Brain pericyte (primary cell): ENCODE results near the gene UNC5A.
"Not testable (repeated sequence)": the region's sequence is repeated elsewhere in the genome, so short reads cannot be mapped to it uniquely, and the experiment has no call there.

ENCODE experiments used
- DNase-seq: peaks from one replicate; pipeline ENCODE4 v3.0.0-alpha.2; 2012; ENCODE audit warnings: low read depth, low spot score

UNC5A gene

DNA sequence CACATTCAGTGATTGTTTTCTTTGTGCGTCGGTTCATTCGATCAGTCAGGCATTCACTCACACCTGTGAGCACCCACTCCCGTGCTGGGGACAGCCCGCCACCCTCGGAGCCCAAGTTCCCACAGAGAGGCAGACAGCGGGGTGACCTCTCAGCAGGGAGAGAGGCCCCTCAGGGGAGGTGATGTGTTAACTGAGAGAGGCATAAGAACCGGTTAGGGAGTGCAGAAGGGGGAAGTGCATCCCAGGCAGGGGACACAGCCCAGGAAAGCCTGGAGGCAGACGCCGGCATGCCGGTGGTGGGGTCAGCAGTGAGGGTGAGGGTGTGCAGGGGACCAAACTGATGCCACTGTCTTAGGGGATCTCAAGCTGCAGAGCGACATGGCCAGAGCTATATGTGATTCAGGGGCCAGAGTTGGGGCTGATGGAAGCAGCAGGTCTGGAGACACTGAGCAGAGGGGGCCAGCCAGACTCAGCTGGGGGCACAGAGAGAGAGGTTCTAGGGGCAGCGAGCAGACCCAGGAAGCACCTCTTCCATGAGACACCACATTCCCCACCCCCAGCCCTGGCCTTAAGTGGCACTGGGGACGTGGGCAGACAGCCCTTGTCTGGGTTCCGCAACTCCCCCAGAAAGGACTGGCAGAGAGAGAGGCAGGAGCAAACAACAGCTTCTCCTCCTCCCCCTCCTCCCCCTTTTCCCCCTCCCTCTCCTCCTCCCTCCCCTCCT lies 52.8 kb downstream of the UNC5A start:
- no peak for DNase-seq

DNA sequence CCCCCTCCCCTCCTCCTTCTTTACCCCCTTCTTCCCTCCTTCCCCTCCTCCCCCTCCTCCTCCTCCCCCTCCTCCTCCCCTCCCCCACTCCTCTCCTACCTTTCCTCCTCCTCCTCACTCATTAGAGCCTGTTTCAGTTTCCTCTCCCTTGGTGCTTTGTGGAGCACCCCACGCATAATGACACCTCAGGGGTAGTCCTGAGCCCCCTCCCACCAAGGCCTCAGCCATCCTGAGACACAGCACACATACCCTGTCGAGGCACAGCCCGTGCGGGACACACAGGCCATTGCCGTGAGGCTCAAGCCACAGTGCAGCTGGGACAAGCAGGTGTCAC lies 53.4 kb downstream of the UNC5A start:
- no peak for DNase-seq

DNA sequence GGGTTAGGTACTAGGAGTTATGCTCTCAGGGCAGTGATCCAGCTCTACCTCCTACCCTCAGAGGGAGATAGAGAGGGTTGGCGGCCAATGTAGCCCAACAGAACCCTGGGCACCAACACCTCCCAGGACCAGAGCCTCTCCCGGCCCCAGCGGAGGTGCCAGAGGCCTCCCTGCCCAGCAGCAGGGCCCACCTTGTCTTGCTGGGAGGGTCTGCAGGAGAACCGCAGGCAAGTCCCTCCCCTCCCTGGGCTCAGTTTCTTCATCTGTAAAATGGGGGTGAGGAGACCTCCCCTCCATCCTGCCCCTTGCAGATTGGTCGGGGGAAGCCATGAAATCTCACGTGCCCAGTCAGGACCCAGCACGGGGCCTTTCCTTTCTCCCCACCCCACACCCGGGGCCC lies 54.4 kb downstream of the UNC5A start:
- no peak for DNase-seq

DNA sequence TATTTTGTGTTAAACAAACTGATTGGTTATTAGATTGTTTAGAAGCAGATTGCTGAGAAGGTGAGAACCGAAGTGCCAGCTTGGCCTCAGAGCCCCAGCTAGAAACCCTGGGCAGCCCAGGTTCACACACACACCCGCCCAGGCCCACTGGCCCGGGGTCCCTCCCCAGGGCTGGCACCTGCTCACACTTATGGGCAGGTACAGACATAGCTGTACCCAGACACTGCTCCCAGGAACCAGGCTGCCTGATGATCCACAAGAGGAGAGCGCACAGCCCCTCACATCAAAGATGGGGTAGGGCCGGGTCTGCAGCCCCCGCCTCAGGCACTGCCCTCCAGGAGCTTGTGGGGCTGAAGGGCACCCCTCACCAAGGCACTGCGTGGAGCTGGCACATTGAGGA lies 55.6 kb downstream of the UNC5A start:
- no peak for DNase-seq

DNA sequence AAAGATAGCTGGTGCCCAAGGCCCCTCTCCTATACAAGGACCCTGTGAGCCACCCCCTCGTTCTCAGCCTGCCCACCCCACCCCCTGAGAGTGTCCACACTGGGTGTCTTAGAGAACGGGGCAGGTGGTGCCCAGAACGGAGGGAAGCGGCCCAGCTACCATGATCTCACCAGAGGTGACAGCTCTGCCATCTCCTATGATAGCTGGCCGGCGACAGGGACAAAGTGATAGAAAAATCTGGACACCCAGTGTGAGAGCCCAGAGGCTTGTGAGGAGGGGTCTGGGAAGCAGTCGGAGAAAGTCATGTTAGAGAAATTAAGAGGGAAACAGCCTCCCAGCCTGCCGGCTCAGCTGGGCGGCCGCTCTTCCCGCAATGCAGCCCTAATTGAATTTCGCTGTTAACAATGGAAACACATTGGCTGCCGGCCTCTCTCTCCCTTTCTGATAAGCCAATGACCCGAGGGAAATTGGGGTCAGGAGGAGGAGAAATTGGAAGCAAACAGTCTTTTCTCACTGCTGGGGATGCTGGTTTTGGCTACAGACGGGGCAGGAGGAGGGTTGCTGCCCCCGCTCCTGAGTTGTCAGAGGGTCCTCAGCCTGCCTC lies 56.5 kb downstream of the UNC5A start:
- DNase-seq: no peak

DNA sequence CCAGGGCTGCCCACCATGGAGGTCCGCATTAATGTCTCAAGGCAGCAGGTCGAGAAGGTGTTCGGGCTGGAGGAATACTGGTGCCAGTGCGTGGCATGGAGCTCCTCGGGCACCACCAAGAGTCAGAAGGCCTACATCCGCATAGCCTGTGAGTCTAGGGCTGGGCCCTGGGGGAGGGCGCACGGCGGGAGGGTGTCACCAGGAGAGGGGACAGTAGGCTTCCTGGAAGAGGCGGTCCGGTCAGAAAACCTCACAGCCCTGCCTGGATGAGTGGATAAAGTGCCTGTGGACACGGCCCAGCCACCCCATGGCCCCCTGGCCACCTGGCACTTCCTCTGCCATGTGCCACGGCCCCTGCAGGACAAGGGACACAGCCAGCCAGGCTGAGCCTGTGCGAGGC lies 57.8 kb downstream of the UNC5A start:
- no peak for DNase-seq

DNA sequence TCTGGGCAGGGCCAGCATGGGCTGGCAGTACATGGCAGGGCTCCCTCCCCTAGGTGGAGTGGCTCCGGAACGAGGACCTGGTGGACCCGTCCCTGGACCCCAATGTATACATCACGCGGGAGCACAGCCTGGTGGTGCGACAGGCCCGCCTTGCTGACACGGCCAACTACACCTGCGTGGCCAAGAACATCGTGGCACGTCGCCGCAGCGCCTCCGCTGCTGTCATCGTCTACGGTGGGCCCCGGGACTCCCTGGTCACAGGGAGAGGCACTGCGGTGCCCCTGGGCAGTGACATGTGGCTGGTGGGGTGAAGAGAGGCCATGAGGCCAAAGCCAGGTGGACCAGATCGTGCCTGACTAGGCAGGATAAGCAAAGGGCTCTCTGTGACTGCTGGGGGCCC lies 58.4 kb downstream of the UNC5A start:
- DNase-seq: no peak

DNA sequence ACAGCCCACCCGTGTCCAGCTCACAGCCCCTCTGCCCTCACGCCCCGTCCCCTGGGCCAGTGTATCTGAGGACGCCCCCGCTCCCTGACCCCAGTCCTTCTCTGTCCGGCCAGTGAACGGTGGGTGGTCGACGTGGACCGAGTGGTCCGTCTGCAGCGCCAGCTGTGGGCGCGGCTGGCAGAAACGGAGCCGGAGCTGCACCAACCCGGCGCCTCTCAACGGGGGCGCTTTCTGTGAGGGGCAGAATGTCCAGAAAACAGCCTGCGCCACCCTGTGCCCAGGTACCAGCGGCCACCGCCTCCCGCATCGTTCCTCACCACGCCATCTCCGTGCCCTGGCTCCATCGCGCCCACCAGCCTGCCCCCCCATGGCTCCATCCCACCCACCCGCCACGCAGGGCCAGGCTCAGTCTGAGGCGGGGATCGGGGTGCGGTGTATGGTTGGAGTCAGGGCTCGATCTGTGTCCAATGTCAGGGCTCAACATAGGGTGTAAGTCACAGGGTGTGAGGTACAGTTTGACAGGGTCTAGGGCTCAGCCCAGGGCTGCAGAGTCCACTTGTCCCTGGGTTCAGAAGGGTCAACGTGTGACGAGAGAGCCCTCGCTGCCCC lies 59.2 kb downstream of the UNC5A start:
- DNase-seq: no peak

DNA sequence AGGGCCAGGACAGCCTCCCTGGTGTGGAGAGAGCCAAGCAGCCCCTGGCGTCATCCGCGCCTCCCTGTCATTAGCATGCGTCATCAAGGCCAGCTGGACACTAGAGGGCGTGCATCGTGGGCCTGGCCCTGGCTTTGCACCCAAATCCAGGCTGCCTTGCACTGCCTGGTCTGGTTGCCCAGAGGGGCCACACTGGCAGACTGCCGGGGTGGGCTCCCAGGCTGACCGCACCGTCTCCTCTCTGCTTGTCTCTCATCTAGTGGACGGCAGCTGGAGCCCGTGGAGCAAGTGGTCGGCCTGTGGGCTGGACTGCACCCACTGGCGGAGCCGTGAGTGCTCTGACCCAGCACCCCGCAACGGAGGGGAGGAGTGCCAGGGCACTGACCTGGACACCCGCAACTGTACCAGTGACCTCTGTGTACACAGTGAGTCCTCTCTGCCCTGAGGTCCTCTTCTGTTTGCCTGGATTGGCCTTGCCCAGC lies 59.8 kb downstream of the UNC5A start:
- DNase-seq: no peak

DNA sequence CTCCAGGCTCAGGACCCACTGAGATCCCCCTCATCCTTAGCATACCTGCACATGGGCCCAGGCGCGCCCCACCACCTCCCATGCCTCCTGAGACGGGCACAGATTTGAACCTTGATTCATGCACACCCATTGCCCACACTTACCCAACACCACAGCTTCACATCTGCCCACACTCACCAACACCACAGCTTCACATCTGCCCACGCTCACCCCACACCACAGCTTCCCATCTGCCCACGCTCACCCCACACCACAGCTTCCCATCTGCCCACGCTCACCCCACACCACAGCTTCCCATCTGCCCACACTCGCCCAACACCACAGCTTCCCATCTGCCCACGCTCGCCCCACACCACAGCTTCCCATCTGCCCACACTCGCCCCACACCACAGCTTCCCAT lies 60.3 kb downstream of the UNC5A start:
- not testable (repeated sequence) for DNase-seq

DNA sequence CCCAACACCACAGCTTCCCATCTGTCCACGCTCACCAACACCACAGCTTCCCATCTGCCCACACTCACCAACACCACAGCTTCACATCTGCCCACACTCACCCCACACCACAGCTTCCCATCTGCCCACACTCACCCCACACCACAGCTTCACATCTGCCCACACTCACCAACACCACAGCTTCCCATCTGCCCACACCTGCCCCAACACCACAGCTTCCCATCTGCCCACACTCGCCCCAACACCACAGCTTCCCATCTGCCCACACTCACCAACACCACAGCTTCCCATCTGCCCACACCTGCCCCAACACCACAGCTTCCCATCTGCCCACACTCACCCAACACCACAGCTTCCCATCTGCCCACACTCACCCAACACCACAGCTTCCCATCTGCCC lies 62.2 kb downstream of the UNC5A start:
- not testable (repeated sequence) for DNase-seq

DNA sequence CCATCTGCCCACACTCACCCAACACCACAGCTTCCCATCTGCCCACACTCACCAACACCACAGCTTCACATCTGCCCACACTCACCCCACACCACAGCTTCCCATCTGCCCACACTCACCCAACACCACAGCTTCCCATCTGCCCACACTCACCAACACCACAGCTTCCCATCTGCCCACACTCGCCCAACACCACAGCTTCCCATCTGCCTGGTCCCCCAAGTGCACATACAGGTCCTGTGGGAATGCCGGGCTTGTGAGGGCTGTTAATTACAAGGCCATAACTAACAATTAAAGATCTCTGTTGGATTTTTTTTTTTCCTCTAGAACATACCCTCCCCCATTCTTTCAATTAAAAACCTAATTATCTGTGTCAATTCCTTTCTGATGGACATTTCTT lies 62.7 kb downstream of the UNC5A start:
- DNase-seq: not testable (repeated sequence)

DNA sequence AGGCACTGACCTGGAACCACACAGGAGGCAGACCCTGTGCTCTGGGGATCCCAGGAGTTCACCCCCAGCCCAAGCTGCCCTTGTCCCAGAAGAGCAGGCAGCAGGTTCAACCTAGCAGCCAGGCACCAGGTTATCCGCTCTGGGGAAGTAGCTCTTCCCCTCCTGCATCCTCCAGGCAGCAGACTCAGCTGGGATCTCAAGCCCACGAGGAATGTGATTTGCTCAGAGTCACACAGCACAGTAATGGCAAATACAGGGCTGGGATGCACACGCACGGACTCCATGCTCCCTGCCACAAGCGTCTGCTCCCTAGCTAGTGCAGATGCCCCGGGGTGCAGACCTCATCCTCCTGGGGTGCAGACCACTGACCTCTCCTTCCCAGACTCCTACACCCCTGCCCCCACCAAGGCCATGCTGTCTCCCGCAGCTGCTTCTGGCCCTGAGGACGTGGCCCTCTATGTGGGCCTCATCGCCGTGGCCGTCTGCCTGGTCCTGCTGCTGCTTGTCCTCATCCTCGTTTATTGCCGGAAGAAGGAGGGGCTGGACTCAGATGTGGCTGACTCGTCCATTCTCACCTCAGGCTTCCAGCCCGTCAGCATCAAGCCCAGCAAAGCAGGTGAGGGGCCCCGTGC lies 63.3 kb downstream of the UNC5A start:
- no peak for DNase-seq

DNA sequence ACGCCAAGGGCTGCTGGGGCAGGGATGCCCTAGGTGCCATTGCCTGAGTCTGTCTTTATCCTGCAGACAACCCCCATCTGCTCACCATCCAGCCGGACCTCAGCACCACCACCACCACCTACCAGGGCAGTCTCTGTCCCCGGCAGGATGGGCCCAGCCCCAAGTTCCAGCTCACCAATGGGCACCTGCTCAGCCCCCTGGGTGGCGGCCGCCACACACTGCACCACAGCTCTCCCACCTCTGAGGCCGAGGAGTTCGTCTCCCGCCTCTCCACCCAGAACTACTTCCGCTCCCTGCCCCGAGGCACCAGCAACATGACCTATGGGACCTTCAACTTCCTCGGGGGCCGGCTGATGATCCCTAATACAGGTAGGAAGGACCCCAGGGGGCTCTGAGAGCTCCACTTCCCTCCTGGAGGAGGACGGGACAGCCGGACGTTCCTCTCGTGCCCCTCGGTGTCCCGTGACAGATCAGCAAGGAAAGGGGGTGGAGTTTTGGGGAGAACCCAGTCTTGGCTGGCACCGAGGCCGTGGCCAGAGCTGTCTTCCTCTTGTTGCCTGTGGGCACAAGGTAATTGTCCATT lies 63.9 kb downstream of the UNC5A start:
- DNase-seq: no peak

DNA sequence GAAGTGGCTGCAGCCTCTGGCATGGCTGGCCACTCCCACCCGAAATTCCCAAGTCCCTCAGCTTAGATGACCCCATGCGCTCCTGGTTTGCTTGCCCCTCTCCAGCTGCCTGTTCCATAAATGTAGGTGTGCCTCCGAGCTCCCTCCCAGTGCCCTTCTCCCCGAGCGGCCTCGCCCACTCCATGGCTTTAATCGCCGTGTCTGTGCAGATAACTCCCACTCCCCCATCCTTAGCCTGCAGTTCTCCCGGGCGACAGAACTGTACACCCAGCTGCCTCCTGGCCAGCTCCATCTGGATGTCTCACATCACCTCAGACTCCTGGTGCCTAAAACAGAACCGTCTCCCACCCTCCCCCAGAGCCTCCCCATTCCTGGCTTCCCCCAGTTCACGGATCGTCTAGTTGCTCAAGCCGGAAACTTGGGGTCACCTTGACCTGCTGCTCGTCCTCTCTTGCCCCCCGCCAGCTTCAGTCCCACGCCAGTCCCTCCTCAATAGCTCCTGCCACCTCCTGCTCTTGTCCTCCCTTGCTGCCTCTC lies 64.7 kb downstream of the UNC5A start:
- DNase-seq: no peak

DNA sequence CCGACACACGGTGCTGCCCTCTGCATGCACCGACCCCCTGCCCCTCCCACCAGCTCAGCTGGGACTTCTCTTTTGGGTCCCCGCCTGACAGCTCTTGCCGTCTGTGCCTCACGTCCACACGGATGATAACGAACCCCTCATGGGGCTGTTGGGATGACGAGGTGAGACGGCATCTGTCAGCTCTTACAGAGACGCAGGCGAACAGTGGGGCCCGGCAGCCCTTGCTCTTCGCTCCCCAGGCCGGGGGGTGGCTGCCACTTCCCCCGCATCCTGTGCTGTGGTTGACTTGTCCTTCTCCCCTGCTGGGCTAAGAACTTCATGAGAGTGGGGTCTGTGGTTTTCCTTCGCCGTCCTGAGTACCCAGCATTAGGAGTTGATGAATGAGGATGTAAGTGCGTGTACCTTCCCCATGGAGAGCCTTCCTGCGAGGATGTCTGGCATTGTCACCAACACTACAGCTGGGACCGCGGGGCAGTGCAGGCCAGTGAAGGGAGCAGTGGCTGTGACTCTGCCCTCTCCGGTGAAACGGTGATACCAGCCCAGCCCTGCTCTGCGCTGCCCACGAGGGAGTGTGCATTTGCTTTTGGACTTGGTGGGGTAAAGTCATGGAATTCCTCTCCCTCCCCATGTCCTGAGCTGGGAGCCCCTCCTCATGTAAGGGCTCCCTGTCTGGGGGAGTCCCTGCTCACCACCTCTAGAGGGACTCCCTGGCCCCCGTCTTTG lies 65.6 kb downstream of the UNC5A start:
- DNase-seq: no peak

DNA sequence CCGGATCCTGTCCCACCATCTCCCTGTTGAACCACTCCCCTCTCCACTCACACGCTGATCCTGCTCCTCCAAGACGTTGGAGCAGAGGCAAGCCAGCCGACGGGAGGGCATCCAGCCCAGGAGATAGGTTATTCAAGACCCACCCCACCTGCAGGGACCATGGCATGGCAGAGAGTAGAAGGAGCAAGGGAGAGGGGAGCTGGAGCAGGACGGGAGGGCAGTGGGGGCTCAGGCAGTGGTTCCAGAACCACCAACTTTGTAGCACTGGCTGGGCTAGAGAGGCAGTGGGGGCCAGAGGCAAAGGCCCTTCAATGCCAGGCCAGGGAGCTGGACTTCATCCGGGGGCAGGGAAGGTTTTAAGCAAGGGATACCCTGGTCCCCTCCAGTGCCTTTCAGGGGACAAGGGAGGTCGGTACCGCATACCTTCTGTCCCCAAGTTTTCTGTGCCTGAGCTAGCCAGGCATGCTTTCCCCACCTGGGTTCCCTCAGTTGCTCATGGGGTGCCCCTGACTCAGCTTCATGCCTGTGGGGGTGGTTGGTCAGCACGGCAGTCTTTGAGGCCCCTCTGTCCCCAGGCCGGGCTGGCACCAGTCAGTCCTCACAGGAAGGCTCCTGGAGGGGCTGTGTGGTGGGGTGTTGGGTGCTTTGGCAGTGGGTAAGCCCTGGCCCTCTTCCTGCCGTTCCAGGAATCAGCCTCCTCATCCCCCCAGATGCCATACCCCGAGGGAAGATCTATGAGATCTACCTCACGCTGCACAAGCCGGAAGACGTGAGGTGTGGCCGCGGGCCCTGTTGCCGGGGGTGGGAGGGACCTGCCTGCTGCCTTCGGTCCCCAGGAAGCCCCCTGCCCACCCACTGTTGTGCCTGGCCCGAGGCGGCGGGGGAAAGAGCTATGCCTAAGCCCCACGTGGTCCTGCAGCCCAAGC lies 66.4 kb downstream of the UNC5A start:
- DNase-seq: no peak

DNA sequence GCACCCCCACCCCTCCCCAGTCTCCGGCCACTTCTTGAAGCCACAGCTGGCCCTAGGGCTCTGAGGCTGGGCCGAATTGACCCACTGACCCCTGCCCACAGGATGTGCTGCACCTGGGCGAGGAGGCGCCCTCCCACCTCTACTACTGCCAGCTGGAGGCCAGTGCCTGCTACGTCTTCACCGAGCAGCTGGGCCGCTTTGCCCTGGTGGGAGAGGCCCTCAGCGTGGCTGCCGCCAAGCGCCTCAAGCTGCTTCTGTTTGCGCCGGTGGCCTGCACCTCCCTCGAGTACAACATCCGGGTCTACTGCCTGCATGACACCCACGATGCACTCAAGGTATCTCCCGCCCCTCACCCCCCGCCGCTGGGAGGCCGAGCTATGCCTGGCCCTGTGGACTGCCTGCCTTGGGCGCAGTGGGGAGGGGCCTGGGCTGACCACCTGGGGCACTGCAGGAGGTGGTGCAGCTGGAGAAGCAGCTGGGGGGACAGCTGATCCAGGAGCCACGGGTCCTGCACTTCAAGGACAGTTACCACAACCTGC lies 67.5 kb downstream of the UNC5A start:
- DNase-seq: no peak

DNA sequence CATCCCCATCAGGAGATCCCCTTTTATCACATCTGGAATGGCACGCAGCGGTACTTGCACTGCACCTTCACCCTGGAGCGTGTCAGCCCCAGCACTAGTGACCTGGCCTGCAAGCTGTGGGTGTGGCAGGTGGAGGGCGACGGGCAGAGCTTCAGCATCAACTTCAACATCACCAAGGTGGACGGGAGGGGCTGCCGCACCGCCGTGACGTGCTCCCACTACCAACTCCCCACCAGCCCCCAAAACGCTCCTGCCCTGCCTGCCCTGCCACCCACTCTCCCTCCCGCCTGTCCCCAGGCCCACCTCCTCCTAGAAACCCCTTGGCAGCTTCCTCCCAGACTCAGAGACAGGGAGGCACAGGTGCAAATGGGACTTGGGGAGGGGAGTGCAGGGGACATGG lies 68.1 kb downstream of the UNC5A start:
- DNase-seq: no peak
